Fibroblast of lung (primary cell): ENCODE measurements around the gene HIBCH. TPM values are rescaled to one million over a fixed set of nuclear protein-coding genes. Genes with fewer than 3 reads are reported as not detected.
A peak's percentile ranks its signal among the peaks of the same experiment; 100 is the strongest.

Experiments used
- DNase-seq, 2 donors: peaks; one replicate each; pipeline versions ENCODE4 v3.0.0 to v3.0.0-alpha.2; 2010; ENCODE audit warnings: low read depth in 2 of 2
- H2AFZ ChIP-seq: 2 replicates; pipeline ENCODE4 v1.5.1; 2012; ENCODE audit warnings: low read length, control low read depth, inconsistent platforms
- H3K27ac ChIP-seq: 2 replicates; pipeline ENCODE4 v1.5.1; 2011; ENCODE audit warnings: low read length, control low read depth; ENCODE audit not compliant: insufficient read depth
- H3K27me3 ChIP-seq: 2 replicates; pipeline ENCODE4 v1.5.1; 2011; ENCODE audit warnings: mild to moderate bottlenecking, low read length; ENCODE audit not compliant: control insufficient read depth, insufficient read depth
- H3K36me3 ChIP-seq: 2 replicates; pipeline ENCODE4 v1.5.1; 2011; ENCODE audit warnings: low read length; ENCODE audit not compliant: control insufficient read depth, insufficient read depth
- H3K4me1 ChIP-seq: 2 replicates; pipeline ENCODE4 v1.5.1; 2011; ENCODE audit warnings: low read length; ENCODE audit not compliant: control insufficient read depth, insufficient read depth; ENCODE audit errors: extremely low read depth
- H3K4me2 ChIP-seq: 2 replicates; pipeline ENCODE4 v1.5.1; 2011; ENCODE audit warnings: low read length, control low read depth; ENCODE audit not compliant: insufficient read depth; ENCODE audit errors: extremely low read depth
- H3K4me3 ChIP-seq, 4 experiments: fragments of 200-600 bp in 1 of 4; sonication (generic) in 1 of 4; replicated peaks in 1 of 4; 2 replicates each; pipeline ENCODE4 v1.5.1; 2011 to 2016; ENCODE audit warnings: low read length in 4 of 4, low read depth in 3 of 4, mild to moderate bottlenecking in 3 of 4, control low read depth in 2 of 4, inconsistent platforms in 1 of 4, mixed read lengths in 1 of 4; ENCODE audit not compliant: insufficient read depth in 1 of 4; ENCODE audit errors: control extremely low read depth in 1 of 4
- H3K79me2 ChIP-seq: 2 replicates; pipeline ENCODE4 v1.5.1; 2012; ENCODE audit warnings: mild to moderate bottlenecking, low read length, inconsistent platforms; ENCODE audit not compliant: control insufficient read depth, insufficient read depth
- H3K9ac ChIP-seq: 2 replicates; pipeline ENCODE4 v1.5.1; 2011; ENCODE audit warnings: mild to moderate bottlenecking, low read length, control low read depth; ENCODE audit not compliant: insufficient read depth
- H3K9me3 ChIP-seq: 2 replicates; pipeline ENCODE4 v1.5.1; 2012; ENCODE audit warnings: low read depth, low read length; ENCODE audit not compliant: control insufficient read depth, insufficient read depth
- H4K20me1 ChIP-seq: 2 replicates; pipeline ENCODE4 v1.5.1; 2011; ENCODE audit warnings: low read length; ENCODE audit not compliant: control insufficient read depth, insufficient read depth; ENCODE audit errors: extremely low read depth
- CTCF ChIP-seq, 2 donors: IDR thresholded peaks in 1 of 2; conservative IDR thresholded peaks in 1 of 2; 1 replicate in 1 of 2; 2 replicates in 1 of 2; pipeline ENCODE4 v1.5.1; 2011 to 2012; ENCODE audit warnings: low read length in 2 of 2, control low read depth in 1 of 2, inconsistent platforms in 1 of 2, low read depth in 1 of 2, mild to moderate bottlenecking in 1 of 2
- EZH2 ChIP-seq: IDR thresholded peaks from 2 replicates; pipeline ENCODE4 v1.5.1; 2012; ENCODE audit warnings: low read length, control low read depth, mild to moderate bottlenecking; ENCODE audit errors: missing control alignments
- polyA plus RNA-seq, 2 donors: library from polyadenylated mRNA; depleted of rRNA in 1 of 2; stranded (reverse) in 1 of 2; unstranded in 1 of 2; fragments of >200 nt; gene quantifications; 2 replicates each; pipeline ENCODE4 v1.2.1, GENCODE V29; 2011 to 2012; ENCODE audit warnings: missing spikeins in 1 of 2
- total RNA-seq: library from RNA; depleted of rRNA; stranded (reverse); fragments of >200 nt; gene quantifications from 2 replicates; pipeline ENCODE4 v1.2.1, GENCODE V29; 2014

The HIBCH gene
- total and polyA plus RNA-seq, 2 donors (not counting 1 experiment from before 2014, with no cell fraction given): 14.9 to 19.2 TPM

DNA sequence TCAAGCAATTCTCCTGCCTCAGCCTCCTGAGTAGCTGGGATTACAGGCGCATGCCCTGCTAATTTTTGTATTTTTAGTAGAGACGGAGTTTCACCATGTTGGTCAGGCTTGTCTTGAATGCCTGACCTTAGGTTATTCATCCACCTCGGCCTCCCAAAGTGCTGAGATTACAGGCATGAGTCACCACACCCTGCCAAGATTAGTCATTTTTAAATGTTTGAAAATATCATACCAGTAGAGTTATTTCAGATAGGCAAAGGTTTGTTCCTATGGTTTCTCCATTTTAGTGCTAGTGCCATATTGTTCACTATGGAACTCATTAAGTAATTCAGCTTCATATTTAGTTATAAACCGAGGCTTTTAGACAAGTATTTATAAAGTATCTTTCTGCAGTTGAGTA is 52.3 kb downstream of the HIBCH start:
- H2AFZ ChIP-seq: no peak overlapping the region

DNA sequence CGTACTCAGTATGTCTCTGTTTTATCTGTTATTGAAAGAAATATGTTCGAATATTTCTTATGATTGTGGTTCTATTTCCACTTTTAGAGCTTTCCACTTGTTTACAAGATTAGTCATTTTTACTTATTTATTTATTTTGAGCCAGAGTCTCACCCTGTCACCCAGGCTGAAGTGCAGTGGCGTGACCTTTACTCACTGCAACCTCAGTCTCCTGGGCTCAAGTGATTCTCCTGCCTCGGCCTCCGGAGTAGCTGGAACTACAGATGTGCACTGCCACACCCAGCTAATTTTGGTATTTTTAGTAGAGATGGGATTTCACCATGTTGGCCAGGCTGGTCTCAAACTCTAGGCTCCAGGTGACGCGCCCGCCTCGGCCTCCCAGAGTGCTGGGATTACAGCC is 53.3 kb downstream of the HIBCH start:
- Histone ChIP-seq H2AFZ (no peak overlapping the region), H3K4me3 (no peak overlapping the region), H3K9me3 (no peaks in the 10 kb centered on the region), H3K4me1 (peaks cover 5% of the 10 kb centered on the region), H3K27ac (no peak overlapping the region), H3K27me3 (no peaks in the 10 kb centered on the region), H3K36me3 (no peaks in the 10 kb centered on the region), H3K9ac (no peak overlapping the region), H3K4me2 (no peak overlapping the region), H3K79me2 (no peaks in the 10 kb centered on the region), H4K20me1 (no peaks in the 10 kb centered on the region)
- TF ChIP-seq CTCF (conservative IDR thresholded peaks at IDR 0.05 in 1 of 2, IDR thresholded peaks at IDR 0.05 in 1 of 2; ENCODE audit: low read depth in 1 of 2, low read length in 2 of 2) (no peak), EZH2 (no peak)
- DNase-seq: no peak

More for the DNA sequence above, 52.3 kb downstream of the HIBCH start:
- H3K4me3 ChIP-seq: no peak overlapping the region
- H3K4me2 ChIP-seq: no peak overlapping the region
- H3K36me3 ChIP-seq: no peaks in the 10 kb centered on the region
- no peaks in the 10 kb centered on the region for H3K9me3 ChIP-seq
- peaks cover 5% of the 10 kb centered on the region for H3K4me1 ChIP-seq
- no peaks in the 10 kb centered on the region for H3K79me2 ChIP-seq
- peak overlapping the region; percentile 42 for H3K27ac ChIP-seq
- peak; percentile 73 to 89 for DNase-seq
- no peaks in the 10 kb centered on the region for H4K20me1 ChIP-seq
- H3K27me3 ChIP-seq: no peaks in the 10 kb centered on the region
- TF ChIP-seq CTCF (conservative IDR thresholded peaks at IDR 0.05 in 1 of 2, IDR thresholded peaks at IDR 0.05 in 1 of 2; ENCODE audit: low read depth in 1 of 2, low read length in 2 of 2): no peak
- TF ChIP-seq EZH2: no peak
- no peak overlapping the region for H3K9ac ChIP-seq

DNA sequence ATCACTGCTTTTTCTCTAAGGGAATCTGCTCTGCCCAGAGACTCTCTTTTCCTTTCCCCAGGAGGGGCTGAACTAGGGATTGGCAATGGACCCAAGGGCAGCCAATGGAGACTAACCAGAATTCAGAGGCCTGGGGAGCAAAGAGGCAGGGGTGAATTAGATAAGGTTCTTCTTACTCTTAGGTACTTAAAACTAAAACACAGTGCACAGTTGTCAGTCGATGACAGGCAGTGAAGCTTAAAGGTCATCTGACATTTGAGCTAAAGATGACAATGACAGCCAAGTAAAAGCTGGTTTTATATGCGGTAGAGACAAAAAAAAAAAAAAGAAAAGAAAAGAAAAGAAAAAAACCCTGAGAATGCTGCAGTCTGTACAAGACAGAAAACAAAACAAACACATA is 57.8 kb downstream of the HIBCH start:
- Histone ChIP-seq H3K27ac (no peak overlapping the region), H2AFZ (no peak overlapping the region), H3K27me3 (no peaks in the 10 kb centered on the region), H3K4me3 (no peak overlapping the region), H3K4me1 (no peaks in the 10 kb centered on the region), H3K79me2 (no peaks in the 10 kb centered on the region), H3K4me2 (no peak overlapping the region), H3K36me3 (no peaks in the 10 kb centered on the region), H3K9ac (no peak overlapping the region), H3K9me3 (no peaks in the 10 kb centered on the region), H4K20me1 (no peaks in the 10 kb centered on the region)
- DNase-seq: no peak
- TF ChIP-seq CTCF (conservative IDR thresholded peaks at IDR 0.05 in 1 of 2, IDR thresholded peaks at IDR 0.05 in 1 of 2; ENCODE audit: low read depth in 1 of 2, low read length in 2 of 2) (no peak), EZH2 (no peak)
